BLaER1 (cell line): ENCODE data around the gene GNAS.

Source experiments
- H3K27ac ChIP-seq: shearing (Covaris generic); formaldehyde crosslinking; 2 replicates; pipeline ENCODE4 v1.8.1; 2022
- H3K27me3 ChIP-seq: shearing (Covaris generic); formaldehyde crosslinking; 2 replicates; pipeline ENCODE4 v1.8.1; 2022
- H3K36me3 ChIP-seq: shearing (Covaris generic); formaldehyde crosslinking; 2 replicates; pipeline ENCODE4 v1.8.1; 2022
- H3K4me1 ChIP-seq: shearing (Covaris generic); formaldehyde crosslinking; 2 replicates; pipeline ENCODE4 v1.8.1; 2022
- H3K4me2 ChIP-seq: shearing (Covaris generic); formaldehyde crosslinking; 2 replicates; pipeline ENCODE4 v1.8.1; 2022
- H3K4me3 ChIP-seq: shearing (Covaris generic); formaldehyde crosslinking; 2 replicates; pipeline ENCODE4 v1.8.1; 2022
- H3K9ac ChIP-seq: shearing (Covaris generic); formaldehyde crosslinking; 2 replicates; pipeline ENCODE4 v1.8.1; 2022
- H3K9me3 ChIP-seq: shearing (Covaris generic); formaldehyde crosslinking; 2 replicates; pipeline ENCODE4 v1.8.1; 2022
- H4K20me1 ChIP-seq: shearing (Covaris generic); formaldehyde crosslinking; 2 replicates; pipeline ENCODE4 v1.8.1; 2022
- Cebpa-rat ChIP-seq: shearing (Covaris generic); IDR thresholded peaks from 2 replicates; pipeline ENCODE4 v1.8.1; 2022

The GNAS gene

DNA sequence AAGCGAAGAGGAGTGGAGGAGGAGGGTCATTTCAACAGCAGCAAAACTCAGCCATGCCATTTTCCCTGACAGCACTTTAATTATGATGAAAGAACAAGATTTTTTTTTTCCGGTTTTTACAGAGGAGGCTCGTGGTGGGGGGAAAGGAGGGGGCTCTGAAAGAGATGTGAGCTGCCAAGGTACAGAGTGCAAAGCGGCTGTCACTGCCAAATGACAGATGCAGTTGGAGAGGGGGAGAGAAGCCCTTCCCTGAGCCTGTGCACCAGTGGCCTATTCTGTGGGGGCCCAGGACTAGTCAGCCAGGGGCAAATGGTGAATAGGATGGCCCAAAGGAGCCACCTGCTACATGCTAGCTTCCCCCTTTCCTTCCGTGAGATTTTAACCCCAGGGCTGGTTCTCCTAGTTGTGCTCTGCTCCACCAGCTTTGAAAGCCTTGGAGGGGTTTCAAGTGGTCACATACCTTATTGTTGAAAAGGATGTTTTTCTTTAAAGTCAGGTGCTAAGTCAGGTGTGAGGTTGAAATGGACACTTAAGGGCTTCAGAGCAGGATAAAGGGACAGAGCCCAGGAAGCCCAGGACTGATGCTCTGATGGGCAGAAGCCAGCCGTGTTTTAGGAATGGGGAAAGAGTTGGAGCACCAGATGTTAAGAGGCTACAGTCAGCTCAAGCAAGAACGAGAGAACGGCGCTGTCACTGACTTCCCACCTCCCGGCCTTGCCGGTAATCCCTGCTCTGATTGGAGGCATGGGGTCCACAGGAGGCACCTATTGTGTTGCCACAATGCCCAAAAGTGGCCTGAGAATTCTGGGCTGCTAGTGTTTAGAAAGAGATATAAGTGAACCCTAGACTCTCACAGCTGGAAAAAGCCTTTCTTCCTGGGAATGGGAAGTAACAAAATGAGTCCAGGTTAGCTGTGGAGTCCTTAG, 24.8 kb downstream of the GNAS start:
- TF ChIP-seq Cebpa-rat: no peak

DNA sequence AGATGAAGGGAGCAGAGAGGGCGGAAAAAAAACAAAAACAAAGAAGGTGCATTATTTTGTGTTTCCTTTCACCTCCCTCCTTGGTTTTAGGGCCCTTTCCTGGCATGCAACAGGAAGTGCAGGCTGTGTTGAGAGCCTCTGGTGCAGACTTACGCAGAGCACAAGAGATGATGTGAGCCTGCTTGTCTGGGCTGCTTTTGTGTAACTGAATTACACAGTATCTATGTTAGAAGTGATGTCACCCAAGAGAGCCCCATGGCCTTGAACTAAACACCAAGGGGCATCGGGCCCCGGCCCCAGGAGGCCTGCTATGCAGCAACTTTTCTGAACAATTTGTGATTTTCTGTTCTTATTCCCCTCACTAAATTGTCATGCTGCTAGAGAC, 25.5 kb downstream of the GNAS start:
- Histone ChIP-seq H3K4me3 (no peak overlapping the region), H3K27ac (no peak overlapping the region), H3K4me2 (peak overlapping the region; percentile 10; the same call in 1 of the 2 replicates), H4K20me1 (no peaks in the 10 kb centered on the region), H3K9ac (no peak overlapping the region), H3K36me3 (no peaks in the 10 kb centered on the region), H3K27me3 (no peaks in the 10 kb centered on the region), H3K9me3 (no peaks in the 10 kb centered on the region), H3K4me1 (peaks cover 12% of the 10 kb centered on the region)
- TF ChIP-seq Cebpa-rat: no peak

More for the DNA sequence above, 24.8 kb downstream of the GNAS start:
- H3K9me3 ChIP-seq: no peaks in the 10 kb centered on the region
- H3K36me3 ChIP-seq: no peaks in the 10 kb centered on the region
- peaks cover 19% of the 10 kb centered on the region for H3K4me1 ChIP-seq
- H3K4me2 ChIP-seq: peak overlapping the region; percentile 10
- H3K4me3 ChIP-seq: no peak overlapping the region
- H3K9ac ChIP-seq: no peak overlapping the region
- no peaks in the 10 kb centered on the region for H3K27me3 ChIP-seq
- no peaks in the 10 kb centered on the region for H4K20me1 ChIP-seq
- no peak overlapping the region for H3K27ac ChIP-seq

DNA sequence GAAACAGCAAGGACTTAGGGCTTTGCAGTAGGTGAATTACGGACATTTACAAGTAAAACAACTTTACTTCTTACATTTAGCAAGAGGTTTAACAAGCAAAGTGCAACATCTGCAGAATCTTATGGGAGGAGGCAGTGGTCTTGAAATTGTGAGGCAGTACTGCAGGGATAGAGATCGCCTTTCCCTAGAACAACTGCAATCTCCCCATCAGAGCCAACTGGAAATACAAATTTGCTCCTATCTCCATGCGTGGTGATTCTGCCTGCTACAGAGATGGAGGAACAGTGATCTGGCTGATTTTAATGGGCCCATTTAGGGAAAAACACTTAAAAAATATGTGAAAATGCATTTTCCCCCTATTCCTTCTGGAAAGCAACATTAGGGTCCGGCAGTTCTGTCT, 25.9 kb downstream of the GNAS start:
- H3K4me2 ChIP-seq: 0 out of 2 replicates have a peak overlapping the region, but pooled peaks have one; percentile 10
- peaks cover 11% of the 10 kb centered on the region for H3K4me1 ChIP-seq

DNA sequence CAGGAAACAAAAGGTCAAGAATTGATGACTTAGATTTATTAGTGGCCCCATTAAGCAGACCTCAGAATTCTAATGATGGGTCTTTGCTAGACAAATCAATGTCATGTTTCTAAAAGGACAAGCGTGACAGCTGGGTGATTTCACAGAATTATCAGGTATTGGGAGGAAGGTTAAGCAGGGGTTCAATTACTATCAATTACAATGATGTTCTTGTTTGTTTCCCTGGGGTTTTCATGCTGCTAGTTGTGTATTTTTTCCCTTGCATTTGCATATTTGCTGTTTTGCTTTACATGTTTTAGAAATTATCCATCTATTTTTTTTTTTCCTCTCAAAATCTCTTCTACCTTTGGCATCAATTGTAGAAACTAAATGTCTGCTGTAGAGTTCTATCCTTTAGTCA, 27.9 kb downstream of the GNAS start:
- Histone ChIP-seq H3K27me3 (no peaks in the 10 kb centered on the region), H3K9ac (no peak overlapping the region), H3K4me1 (peaks cover 20% of the 10 kb centered on the region), H3K9me3 (no peaks in the 10 kb centered on the region), H3K27ac (no peak overlapping the region), H3K4me2 (no peak overlapping the region), H3K4me3 (no peak overlapping the region), H3K36me3 (no peaks in the 10 kb centered on the region), H4K20me1 (no peaks in the 10 kb centered on the region)
- TF ChIP-seq Cebpa-rat: no peak

More for the DNA sequence above, 25.9 kb downstream of the GNAS start:
- H3K27ac ChIP-seq: no peak overlapping the region
- H3K4me3 ChIP-seq: no peak overlapping the region
- no peaks in the 10 kb centered on the region for H3K27me3 ChIP-seq
- H3K9me3 ChIP-seq: no peaks in the 10 kb centered on the region
- no peaks in the 10 kb centered on the region for H4K20me1 ChIP-seq
- H3K9ac ChIP-seq: no peak overlapping the region
- H3K36me3 ChIP-seq: no peaks in the 10 kb centered on the region
- TF ChIP-seq Cebpa-rat: no peak

DNA sequence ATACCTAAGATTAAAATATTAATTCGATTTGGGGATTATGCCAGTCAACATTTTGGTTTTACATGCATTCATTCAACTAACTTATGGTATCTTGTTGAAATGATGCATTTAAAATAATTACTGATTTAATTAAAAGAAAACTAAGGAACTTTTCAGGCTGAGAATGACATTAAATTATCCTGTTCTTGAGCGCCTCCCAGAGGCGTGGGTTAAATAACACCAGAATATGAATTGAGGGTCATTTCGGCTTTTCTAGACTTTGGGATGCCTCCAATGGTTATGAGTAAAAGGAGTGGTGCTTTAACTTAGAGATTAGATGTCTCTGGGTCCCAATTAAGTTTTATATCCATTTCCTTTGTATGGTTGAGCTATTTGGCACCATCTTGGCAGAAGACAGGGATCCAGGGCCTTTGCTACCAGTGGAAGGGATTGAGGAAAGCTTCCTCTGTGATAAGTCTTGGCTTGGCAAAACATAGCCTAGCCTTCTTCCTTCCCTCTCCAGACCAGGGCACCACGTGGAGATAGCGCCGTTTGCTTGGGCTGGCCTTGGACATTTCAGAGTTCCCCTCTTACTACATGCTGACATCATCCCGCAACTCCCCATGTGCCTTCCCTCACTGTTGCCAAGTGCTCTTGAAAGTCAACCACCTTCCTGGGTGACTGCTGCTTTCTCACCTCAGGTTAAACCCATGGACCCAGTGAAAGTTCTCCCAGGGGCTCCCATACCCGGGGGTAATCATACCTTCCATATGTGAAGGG, 28.7 kb downstream of the GNAS start:
- Histone ChIP-seq H3K4me1 (peaks cover 27% of the 10 kb centered on the region), H4K20me1 (no peaks in the 10 kb centered on the region)

DNA sequence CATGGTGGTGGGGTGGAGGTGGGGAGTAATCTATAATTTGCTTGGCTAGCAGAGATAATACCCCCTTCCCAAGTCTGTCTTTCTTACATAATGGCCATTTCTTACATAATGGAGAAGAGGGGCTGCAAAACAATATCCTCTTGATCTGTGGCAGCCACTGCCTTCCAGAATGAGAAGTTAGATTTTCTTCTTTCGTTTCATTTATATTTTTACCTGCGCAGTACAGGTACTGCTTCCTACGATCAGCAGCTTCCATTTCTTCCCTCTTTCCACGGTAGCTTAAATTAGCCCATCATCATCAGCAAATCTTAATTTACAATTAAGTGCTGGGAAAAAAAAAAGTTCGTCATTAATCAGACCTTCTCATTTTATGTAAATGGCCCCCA, 30.2 kb downstream of the GNAS start:
- H3K9me3 ChIP-seq: peaks cover 6% of the 10 kb centered on the region; the same call in 1 of the 2 replicates
- no peak overlapping the region for H3K27ac ChIP-seq
- no peak overlapping the region for H3K4me3 ChIP-seq
- H3K36me3 ChIP-seq: no peaks in the 10 kb centered on the region
- no peak overlapping the region for H3K4me2 ChIP-seq
- no peaks in the 10 kb centered on the region for H4K20me1 ChIP-seq
- H3K9ac ChIP-seq: no peak overlapping the region
- TF ChIP-seq Cebpa-rat: no peak
- H3K27me3 ChIP-seq: no peaks in the 10 kb centered on the region
- H3K4me1 ChIP-seq: peaks cover 40% of the 10 kb centered on the region

More for the DNA sequence above, 28.7 kb downstream of the GNAS start:
- H3K36me3 ChIP-seq: no peaks in the 10 kb centered on the region
- no peak overlapping the region for H3K27ac ChIP-seq
- H3K9me3 ChIP-seq: peaks cover 6% of the 10 kb centered on the region; the same call in 1 of the 2 replicates
- no peak overlapping the region for H3K9ac ChIP-seq
- H3K27me3 ChIP-seq: no peaks in the 10 kb centered on the region
- H3K4me2 ChIP-seq: no peak overlapping the region
- H3K4me3 ChIP-seq: no peak overlapping the region
- TF ChIP-seq Cebpa-rat: no peak

DNA sequence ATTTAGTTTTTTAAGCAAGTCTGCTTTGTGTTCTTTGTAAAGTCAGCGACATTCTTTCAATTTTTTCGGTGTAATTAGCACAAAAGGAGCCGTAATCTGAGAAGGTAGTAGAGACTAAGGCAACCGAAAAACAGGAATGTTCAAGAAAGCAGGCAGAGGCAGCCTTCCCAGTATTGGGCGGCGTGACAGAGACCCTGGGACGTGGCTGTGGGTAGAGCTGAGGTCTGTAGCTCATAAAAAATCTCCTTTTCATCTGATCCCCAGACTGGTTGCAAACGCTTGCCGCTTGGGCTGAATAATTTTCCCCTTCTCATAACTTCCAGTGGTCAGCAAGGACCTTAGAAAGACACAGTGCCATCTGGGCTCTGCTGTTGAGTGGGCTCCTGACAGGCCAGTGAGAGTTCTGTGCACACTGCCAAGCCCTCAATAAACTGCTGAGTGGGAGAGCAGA, 30.8 kb downstream of the GNAS start:
- no peak overlapping the region for H3K4me2 ChIP-seq

DNA sequence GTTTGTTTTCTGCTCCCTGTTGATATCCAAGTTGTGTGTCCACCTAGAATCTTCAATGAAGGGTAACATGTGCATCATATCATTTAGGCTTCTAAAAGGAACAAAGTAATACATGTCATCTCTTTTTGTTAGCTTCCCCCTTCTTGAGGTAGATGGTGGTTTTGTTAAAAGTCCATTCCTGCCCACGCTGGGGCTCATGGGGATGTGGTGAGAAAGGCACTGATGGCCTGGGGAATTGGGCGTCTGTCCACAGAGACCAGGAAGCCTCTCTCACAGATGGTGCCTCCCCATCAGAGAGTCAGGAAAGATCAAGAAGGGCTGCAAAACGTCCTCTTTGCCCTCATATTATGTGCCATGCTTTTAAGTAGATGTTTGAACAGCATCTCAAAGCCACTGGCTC, 32.5 kb downstream of the GNAS start:
- Histone ChIP-seq H3K4me2 (no peak overlapping the region), H3K4me1 (peaks cover 44% of the 10 kb centered on the region), H3K4me3 (no peak overlapping the region), H3K9me3 (peaks cover 6% of the 10 kb centered on the region; the same call in 1 of the 2 replicates), H3K9ac (no peak overlapping the region), H3K27ac (no peak overlapping the region), H3K36me3 (no peaks in the 10 kb centered on the region), H3K27me3 (no peaks in the 10 kb centered on the region), H4K20me1 (no peaks in the 10 kb centered on the region)
- no peak for TF ChIP-seq Cebpa-rat

More for the DNA sequence above, 30.8 kb downstream of the GNAS start:
- peaks cover 40% of the 10 kb centered on the region for H3K4me1 ChIP-seq
- TF ChIP-seq Cebpa-rat: no peak
- no peak overlapping the region for H3K27ac ChIP-seq
- no peaks in the 10 kb centered on the region for H4K20me1 ChIP-seq
- H3K4me3 ChIP-seq: no peak overlapping the region
- no peaks in the 10 kb centered on the region for H3K27me3 ChIP-seq
- no peaks in the 10 kb centered on the region for H3K36me3 ChIP-seq
- peaks cover 6% of the 10 kb centered on the region; the same call in 1 of the 2 replicates for H3K9me3 ChIP-seq
- no peak overlapping the region for H3K9ac ChIP-seq

DNA sequence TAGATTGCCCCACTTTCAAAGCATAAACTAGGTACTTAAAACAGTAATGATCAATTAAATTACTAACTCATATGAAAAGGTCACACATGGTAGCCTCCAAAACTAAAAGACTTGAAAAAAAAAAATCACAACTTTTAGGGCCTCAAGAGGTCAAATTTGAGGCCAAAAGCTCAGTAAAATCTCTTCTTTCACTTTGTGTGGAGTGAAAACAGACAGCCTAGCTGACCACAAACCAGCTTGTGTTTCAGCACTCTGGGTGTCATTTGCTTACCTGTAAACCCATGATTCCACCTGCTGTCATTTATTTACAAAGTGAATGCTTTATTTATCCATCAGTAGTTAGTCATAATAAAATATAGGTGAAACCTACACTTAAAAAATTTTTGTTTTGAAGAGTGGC, 34.0 kb downstream of the GNAS start:
- no peak for TF ChIP-seq Cebpa-rat
- H3K4me3 ChIP-seq: no peak overlapping the region
- peaks cover 49% of the 10 kb centered on the region for H3K4me1 ChIP-seq
- no peaks in the 10 kb centered on the region for H3K27me3 ChIP-seq
- H3K4me2 ChIP-seq: peak overlapping the region; percentile 92
- no peak overlapping the region for H3K27ac ChIP-seq
- no peaks in the 10 kb centered on the region for H4K20me1 ChIP-seq
- H3K36me3 ChIP-seq: no peaks in the 10 kb centered on the region
- peaks cover 6% of the 10 kb centered on the region; the same call in 1 of the 2 replicates for H3K9me3 ChIP-seq
- H3K9ac ChIP-seq: no peak overlapping the region
